ENCODE measurements around the gene PHF10.

PHF10 gene

DNA sequence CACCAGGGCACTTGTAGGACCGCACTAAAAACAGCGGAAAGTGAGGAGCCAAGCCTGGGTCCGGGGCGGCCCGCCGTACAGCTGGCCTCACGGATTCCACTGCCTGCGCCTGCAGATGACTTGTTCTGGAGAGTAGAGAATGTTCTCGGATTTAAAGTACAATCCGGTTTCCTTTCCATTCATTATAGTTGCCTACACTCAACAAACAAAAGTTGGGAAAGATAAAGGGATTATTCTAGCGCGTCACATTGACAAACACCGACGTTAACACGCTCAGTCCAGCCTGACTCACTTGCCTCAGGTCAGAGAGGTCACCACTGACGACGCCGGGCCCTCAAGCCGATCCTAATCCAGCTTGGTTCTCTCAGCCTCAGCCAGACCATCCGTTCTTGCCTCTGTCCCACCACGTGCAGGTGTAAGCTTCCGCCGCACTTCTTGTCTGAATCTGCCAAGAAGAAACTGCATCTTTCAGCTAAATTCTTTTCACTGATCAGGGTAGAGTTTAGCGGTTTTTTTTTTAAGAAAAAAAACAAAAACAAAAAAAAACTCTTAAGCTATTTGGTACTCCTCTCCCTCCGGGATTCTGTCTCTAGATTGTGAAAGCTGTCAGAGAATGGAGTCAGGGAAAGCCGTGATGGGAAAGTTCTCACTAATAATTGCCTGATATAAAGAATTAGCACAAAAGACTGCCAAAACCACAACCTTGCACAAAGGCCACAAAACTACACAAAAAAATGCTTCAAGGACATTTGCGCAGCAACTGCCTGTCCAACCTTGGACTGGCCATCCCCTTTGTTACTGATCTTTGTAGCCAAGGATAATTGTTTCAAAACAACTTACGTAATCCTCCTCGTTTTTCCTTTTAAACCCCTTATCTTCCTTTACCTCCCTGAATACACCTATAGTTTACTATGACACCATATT lies 1.1 kb upstream of the PHF10 start:
- no peak for DNase-seq (ENCODE audit: low read depth, low spot score)
- peak overlapping the region; percentile 63 for H3K4me3 ChIP-seq (ENCODE audit: low read depth, low read length)
- TF ChIP-seq, protein P1, sequence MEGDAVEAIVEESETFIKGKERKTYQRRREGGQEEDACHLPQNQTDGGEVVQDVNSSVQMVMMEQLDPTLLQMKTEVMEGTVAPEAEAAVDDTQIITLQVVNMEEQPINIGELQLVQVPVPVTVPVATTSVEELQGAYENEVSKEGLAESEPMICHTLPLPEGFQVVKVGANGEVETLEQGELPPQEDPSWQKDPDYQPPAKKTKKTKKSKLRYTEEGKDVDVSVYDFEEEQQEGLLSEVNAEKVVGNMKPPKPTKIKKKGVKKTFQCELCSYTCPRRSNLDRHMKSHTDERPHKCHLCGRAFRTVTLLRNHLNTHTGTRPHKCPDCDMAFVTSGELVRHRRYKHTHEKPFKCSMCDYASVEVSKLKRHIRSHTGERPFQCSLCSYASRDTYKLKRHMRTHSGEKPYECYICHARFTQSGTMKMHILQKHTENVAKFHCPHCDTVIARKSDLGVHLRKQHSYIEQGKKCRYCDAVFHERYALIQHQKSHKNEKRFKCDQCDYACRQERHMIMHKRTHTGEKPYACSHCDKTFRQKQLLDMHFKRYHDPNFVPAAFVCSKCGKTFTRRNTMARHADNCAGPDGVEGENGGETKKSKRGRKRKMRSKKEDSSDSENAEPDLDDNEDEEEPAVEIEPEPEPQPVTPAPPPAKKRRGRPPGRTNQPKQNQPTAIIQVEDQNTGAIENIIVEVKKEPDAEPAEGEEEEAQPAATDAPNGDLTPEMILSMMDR (IDR thresholded peaks at IDR 0.05; ENCODE audit: insufficient read depth, low read length, missing control alignments), result no peak
- POLR2A ChIA-PET, result interaction anchor here (1.4 kb wide), 1 partner anchor 26 kb away, joined by 3 read pairs; the partner anchor contains the start of genes DYNLT2 and ERMARD
- CTCF ChIA-PET, result interaction anchor here (1.1 to 1.9 kb wide), 2 partner anchors 11 to 106 kb away, joined by 3 to 6 read pairs; no protein-coding TSS in a partner anchor

DNA sequence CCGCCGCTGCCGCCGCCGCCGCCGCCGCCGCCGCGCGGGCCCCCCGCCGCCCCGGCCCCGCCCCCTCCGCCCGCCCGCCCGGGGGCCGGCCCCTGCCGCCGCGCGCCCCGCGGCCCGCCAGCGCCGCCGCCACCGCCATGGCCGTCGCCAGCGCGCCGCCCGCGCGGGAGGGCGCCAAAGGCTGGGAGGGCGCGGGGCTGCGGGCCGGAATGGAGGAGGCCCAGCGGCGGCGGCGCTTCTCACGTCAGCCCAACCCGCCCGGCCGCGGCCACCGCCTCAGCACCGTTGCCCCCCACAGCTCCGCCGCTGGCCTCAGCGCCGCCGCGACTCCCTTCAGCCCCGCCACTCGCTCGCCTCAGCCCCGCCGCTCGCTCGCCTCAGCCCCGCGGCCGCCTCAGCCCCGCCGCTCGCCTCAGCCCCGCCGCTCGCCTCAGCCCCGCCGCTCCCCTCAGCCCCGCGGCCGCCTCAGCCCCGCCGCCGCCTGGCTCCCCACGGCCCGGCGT lies 258 bp downstream of the PHF10 start:
- ChIA-PET POLR2A (no interaction called here), CTCF (no interaction called here)
- DNase-seq (ENCODE audit: low read depth, low spot score), result no peak
- TF ChIP-seq, protein P1 (IDR thresholded peaks at IDR 0.05; ENCODE audit: insufficient read depth, low read length, missing control alignments), result no peak
- H3K4me3 ChIP-seq (ENCODE audit: low read depth, low read length), result peak overlapping the region; percentile 63

DNA sequence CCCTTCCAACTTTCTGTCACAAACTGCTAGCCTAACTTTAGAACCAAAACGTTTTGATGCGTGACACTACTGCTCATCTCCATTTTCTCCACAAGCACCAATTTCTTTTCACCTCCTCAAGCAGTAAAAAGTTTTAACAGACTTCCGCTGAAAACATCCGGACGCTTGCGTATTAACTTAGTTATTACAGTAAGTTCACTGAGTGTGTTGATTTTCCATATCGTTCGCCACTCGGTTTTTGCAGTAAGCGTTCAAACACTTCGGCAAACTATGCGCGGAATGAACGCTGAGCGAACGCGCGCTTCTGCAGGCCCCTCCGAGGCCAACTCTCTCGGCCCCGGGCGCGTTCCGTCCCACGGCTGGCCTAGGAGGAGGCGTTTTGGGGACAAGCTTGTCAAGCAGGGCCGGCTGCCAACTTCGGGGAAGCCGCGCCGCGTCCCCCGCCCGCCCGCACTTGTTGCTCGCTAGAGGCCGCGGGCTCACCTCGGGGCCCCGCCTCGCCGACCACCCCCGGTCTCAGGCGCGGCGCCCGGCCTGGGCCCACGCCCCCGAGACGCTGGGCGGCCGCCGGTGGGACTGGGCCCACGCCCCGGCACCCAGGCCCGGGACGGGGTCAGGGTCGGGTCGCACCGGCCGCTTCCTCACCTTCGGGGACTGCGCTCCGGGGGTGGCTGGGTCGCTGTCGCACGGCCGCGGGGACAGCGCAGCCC lies 945 bp downstream of the PHF10 start:
- CTCF ChIA-PET, result interaction anchor here (0.7 to 1.6 kb wide), 4 partner anchors 10 to 825 kb away, joined by 3 to 6 read pairs (median 4); no protein-coding TSS in a partner anchor
- DNase-seq (ENCODE audit: low read depth, low spot score), result no peak
- H3K4me3 ChIP-seq (ENCODE audit: low read depth, low read length), result peak overlapping the region; percentile 71
- TF ChIP-seq, protein P1 (IDR thresholded peaks at IDR 0.05; ENCODE audit: insufficient read depth, low read length, missing control alignments), result no peak
- POLR2A ChIA-PET, result no interaction called here

DNA sequence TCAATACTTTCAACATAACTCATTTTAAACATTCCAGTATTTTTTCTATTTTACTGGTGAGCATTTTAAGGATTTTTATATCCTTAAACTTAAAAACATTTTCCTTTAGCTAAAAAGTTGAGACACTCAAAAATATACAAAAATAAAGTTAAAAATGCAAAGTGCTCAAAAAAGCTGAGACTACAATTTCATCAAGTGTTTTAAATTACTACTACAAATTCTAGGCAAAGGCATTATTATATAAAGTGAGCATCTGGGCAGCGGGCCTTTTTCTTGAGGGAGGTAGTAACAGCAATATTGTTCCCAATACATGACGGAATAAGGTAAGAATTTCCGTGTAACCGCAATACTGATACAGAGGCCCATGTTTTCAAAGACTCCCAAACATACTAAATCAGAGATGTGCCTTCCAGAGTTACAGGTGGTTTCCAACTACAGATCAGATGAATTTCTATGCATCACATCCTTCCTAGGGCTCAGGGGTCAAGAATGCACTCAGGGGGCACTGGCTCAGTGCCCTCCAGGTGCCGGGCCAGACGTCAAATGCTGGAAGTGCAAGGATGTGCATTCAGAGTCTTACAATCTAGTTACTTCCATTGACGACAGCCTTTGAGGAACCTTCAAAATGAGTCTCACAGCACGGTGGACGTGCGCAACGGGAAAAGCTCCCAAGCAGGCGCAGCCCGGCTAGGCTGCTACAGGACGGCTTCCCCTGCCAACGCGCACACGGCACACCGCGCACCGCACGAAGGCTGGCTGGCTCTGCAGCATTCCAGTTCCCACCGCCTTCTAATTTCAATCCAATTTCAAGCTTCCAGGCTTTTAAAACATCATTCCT lies 1.7 kb downstream of the PHF10 start:
- H3K4me3 ChIP-seq (ENCODE audit: low read depth, low read length), result peak overlapping the region; percentile 71
- POLR2A ChIA-PET, result no interaction called here
- CTCF ChIA-PET, result interaction anchor here (0.7 to 1.6 kb wide), 6 partner anchors 9 to 825 kb away, joined by 3 to 6 read pairs (median 3); no protein-coding TSS in a partner anchor
- TF ChIP-seq, protein P1 (IDR thresholded peaks at IDR 0.05; ENCODE audit: insufficient read depth, low read length, missing control alignments), result no peak
- no peak for DNase-seq (ENCODE audit: low read depth, low spot score)

GRCh38 chr6:169720207-169720855 lies 4.0 kb downstream of the PHF10 start:
- ChIA-PET POLR2A (no interaction called here), CTCF (interaction anchor here (0.9 kb wide), 1 partner anchor 820 kb away, joined by 4 read pairs; no protein-coding TSS in a partner anchor)
- DNase-seq (ENCODE audit: low read depth, low spot score), result no peak
- H3K4me3 ChIP-seq (ENCODE audit: low read depth, low read length), result no peak overlapping the region
- TF ChIP-seq, protein P1 (IDR thresholded peaks at IDR 0.05; ENCODE audit: insufficient read depth, low read length, missing control alignments), result no peak

Measured in AG04449 (cell line).